ENCODE results near the gene KIAA0232.
"Not testable (repeated sequence)": the region's sequence is repeated elsewhere in the genome, so short reads cannot be mapped to it uniquely, and the experiment has no call there.

KIAA0232 gene

GRCh38 chr4:6755088-6755753, 27.3 kb upstream of the KIAA0232 start:
- DNase-seq: no peak

DNA sequence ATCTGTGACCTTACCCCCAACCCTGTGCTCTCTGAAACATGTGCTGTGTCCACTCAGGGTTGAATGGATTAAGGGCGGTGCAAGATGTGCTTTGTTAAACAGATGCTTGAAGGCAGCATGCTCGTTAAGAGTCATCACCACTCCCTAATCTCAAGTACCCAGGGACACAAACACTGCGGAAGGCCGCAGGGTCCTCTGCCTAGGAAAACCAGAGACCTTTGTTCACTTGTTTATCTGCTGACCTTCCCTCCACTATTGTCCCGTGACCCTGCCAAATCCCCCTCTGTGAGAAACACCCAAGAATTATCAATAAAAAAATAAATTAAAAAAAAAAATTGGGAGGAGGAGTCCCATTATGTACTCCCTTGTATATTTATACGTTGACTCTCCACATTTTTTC, 26.2 kb upstream of the KIAA0232 start:
- not testable (repeated sequence) for DNase-seq

DNA sequence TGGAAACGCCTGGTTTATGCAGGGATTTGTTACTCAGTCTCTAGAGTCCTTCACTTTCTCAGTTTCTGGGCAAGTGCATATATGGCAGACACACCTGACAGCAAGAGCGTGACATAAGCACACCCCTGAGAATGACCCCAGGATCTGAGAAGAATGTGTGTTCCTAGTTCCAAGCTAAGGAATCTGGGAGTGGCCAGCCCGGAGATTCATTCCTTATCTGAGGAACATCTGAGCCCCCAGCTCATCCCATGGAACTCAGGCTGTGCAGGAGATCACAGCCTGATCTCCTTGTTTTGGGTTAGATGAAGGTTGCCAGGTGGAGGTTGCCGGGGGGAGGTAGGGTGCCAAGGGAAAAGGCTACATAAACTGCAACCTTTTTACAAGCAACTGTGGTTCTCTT, 23.8 kb upstream of the KIAA0232 start:
- no peak for DNase-seq

GRCh38 chr4:6760865-6761264, 21.7 kb upstream of the KIAA0232 start:
- DNase-seq: no peak

GRCh38 chr4:6761649-6762615, 20.6 kb upstream of the KIAA0232 start:
- DNase-seq: no peak

GRCh38 chr4:6763330-6763851, 19.1 kb upstream of the KIAA0232 start:
- DNase-seq: peak; percentile 4

DNA sequence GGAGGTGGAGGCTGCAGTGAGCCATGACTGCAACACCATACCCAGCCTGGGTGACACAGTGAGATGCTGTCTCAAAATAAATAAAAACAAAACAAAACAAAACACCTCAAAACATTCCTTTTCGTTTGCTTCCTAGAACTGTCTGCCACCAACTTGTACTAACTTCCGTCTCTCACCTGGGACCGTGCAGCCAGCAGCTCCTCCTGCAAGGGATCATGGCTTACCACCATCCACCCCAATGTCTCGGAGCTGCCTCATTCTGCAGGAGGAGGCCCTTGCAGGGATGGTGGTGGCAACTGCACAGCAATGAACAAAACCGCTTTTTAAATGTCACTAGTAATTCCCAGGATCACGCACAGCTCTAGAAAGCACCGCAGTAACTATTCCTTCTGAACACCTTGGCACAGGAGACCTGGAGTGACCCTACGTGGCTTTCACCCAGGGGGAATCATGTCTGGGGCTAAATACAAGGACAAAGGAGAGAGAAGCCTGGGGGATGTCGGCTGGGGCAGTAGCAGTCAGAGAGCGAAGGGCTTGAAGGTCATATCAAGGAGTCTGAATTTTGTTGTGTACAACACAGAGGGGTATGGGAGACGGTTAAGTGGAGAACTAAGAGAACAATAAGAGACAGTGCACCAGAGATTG, 17.4 kb upstream of the KIAA0232 start:
- DNase-seq: no peak

GRCh38 chr4:6765703-6766102, 16.8 kb upstream of the KIAA0232 start:
- DNase-seq: no peak

DNA sequence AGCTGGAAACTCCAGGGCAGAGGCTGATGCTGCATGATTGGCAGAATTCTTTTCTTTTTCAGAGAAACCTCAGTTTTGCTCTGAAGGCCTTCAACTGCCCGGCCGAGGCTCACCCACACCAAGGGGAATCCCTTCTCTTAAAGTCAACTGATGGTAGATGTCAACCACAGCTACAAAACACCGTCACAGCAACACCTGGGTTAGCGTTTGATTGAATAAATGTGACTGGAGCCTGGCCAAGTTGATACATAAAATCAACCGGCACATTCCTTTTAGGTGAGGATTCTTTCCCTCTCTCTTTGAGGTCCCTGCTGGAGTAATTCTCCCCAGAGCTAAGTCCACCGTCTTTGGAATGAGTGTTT, 15.2 kb upstream of the KIAA0232 start:
- no peak for DNase-seq

GRCh38 chr4:6767748-6768538, 14.6 kb upstream of the KIAA0232 start:
- no peak for DNase-seq

DNA sequence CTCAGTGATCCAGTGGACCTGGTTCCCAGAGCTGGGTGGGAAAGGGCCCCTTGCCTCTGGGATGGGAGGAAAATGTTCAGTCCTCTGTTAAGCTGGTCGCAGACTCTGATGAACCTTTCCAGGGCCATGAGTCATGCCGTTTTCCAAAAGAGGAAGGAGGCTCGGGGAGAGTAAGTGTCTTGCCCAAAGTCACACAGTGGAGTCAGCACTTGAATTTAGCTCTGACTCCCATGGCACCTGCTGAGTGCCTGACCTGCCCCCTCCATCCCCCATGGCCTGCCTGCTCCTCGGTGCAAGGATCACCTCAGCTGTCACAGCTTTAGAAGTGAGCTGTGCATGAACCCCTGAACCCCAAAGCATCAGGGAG, 14.0 kb upstream of the KIAA0232 start:
- no peak for DNase-seq

DNA sequence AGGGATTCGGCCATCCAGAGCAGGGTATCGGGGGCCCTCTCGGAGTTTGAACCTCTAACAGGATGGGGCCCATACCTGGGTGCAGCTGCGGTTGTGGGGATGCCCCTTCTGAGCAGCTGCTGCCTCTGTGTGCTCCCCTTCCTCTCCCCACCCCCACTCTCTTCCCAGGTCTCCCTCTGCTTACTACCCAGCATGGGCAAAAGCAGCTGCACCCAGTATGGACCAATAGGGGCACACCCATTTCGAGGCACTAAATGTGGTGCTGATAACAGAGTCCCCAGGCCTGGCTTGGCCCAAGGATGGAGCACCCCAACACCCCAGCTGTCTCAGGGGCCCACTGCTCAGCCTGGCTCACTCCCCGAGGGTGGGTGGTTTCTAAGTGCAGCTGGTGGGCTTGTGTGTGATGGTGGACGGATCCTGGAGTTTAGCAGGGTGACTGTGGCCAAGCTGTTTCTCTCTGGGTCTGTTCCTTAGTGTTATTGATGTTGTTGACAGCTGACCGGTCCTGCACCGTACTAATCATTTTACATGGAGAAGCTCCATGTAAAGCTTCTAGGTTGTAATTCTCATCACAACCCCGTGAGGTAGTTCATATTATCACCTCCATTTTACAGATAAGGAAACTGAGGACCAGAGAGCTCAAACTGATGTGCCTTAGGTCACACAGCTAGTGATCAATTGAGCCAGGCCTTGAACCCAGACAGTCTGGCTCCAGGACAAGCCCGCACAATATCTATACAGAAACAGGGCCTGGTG, 13.1 kb upstream of the KIAA0232 start:
- DNase-seq: no peak

DNA sequence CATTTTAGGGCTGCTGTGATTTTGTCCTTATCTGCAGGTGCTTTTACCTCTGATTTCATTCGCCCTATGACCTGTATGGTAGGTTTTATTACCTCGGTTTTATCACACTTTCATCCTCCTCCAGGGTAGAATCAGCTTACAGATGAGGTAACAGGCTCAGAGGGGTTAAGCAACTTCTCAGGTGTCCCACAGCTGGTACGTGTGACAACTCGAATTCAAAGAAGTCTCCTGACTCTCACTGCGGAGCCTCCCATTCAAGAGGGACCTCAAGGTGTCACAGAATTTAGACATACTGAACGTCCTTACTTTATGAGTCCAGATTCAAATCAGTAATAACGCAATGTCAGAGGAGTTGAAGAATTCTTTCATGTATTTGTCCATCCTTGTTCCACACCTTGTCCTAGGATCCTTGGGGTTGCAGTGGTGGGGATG, 12.5 kb upstream of the KIAA0232 start:
- DNase-seq: no peak

GRCh38 chr4:6770581-6771228, 11.8 kb upstream of the KIAA0232 start:
- DNase-seq: no peak

GRCh38 chr4:6771229-6771671, 11.3 kb upstream of the KIAA0232 start:
- no peak for DNase-seq

- DNase-seq: no peak
Observed at GRCh38 chr4:6772223-6772928, 10.2 kb upstream of the KIAA0232 start.

DNA sequence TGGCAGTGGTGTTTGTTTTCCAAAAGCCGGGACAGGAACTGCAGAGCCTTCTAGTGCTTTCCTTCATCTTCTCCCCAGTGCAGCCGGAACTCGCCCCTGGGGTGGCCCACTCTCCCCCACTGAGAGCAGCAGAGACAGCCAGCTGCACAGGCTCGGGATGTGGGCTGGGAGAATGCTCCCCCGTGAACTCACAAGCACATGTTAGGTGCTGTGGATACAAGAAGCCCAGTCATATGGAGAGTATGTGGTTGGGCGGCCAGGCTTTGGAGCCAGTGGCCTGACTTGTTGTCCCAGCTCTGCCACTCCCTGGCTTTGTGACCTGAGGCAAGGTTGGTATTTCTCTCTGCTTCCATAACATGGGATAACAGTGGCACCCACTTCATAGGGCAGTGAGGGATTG, 9.4 kb upstream of the KIAA0232 start:
- DNase-seq: no peak

DNA sequence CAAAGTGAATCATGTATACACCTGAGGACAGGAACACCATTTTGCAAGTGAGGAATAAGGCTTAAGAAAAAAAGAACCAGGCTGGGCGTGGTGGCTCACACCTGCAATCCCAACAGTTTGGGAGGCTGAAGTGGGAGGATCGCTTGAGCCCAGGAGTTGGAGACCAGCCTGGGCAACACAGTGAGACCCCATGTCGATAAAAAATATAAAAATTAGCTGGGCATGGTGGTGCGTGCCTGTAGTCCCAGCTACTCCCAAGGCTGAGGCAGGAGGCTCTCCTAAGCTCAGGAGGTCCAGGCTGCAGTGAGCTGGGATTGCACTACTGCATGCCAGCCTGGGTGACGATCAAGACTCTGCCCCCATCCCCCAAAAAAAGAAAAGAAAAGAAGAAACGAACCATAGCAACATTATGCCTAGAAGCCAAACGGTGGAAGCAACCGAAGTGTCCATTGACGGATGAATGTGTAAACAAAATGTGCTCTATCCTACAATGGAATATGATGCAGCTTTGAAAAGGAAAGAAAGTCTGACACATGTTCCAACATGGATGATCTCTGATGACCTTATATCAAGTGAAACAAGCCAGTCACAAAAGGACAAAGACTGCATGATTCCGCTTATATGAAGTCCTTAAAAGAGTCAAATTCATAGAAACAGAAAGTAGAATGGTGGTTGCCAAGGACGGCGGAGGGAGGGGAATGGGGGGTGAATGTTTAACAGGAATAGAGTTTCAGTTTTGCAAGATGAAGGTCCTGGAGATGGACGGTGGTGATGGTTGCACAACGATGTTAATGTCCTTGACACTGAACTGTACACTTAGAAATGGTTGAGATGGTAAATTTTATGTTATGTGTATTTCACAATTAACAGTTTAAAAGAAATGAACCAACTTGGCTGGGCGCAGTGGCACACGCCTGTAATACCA, 8.6 kb upstream of the KIAA0232 start:
- DNase-seq: no peak

- DNase-seq: no peak
Observed at GRCh38 chr4:6775746-6776145, 6.8 kb upstream of the KIAA0232 start.
